GM18861 (cell line): ENCODE data around the gene LIX1.
"Not testable (repeated sequence)": the region's sequence is repeated elsewhere in the genome, so short reads cannot be mapped to it uniquely, and the experiment has no call there.

Source experiments
- ATAC-seq: cut with Tn5 transposase; IDR thresholded peaks from one replicate; pipeline ENCODE4 v1.9.1; 2021; ENCODE audit not compliant: unreplicated experiment

Gene LIX1

GRCh38 chr5:97141539-97141938 is 872 bp downstream of the LIX1 start:
- ATAC-seq: no peak

GRCh38 chr5:97141031-97141430 is 1.4 kb downstream of the LIX1 start:
- no peak for ATAC-seq

- ATAC-seq: not testable (repeated sequence)
Measured at GRCh38 chr5:97140250-97140649, 2.2 kb downstream of the LIX1 start.

- no peak for ATAC-seq
Measured at GRCh38 chr5:97136475-97136874, 5.9 kb downstream of the LIX1 start.

GRCh38 chr5:97135868-97136267 is 6.5 kb downstream of the LIX1 start:
- ATAC-seq: no peak

GRCh38 chr5:97134634-97135033 is 7.8 kb downstream of the LIX1 start:
- ATAC-seq: no peak

- ATAC-seq: no peak
Measured at GRCh38 chr5:97133101-97133500, 9.3 kb downstream of the LIX1 start.

GRCh38 chr5:97131921-97132320 is 10.5 kb downstream of the LIX1 start:
- no peak for ATAC-seq

- no peak for ATAC-seq
Measured at GRCh38 chr5:97131139-97131710, 11.2 kb downstream of the LIX1 start.

GRCh38 chr5:97127727-97128126 is 14.7 kb downstream of the LIX1 start:
- no peak for ATAC-seq

- ATAC-seq: no peak
Measured at GRCh38 chr5:97125125-97125683, 17.2 kb downstream of the LIX1 start.

GRCh38 chr5:97124335-97124734 is 18.1 kb downstream of the LIX1 start:
- ATAC-seq: no peak

- no peak for ATAC-seq
Measured at GRCh38 chr5:97121848-97122247, 20.6 kb downstream of the LIX1 start.

- ATAC-seq: no peak
Measured at GRCh38 chr5:97120195-97120594, 22.2 kb downstream of the LIX1 start.

GRCh38 chr5:97119007-97119390 is 23.4 kb downstream of the LIX1 start:
- ATAC-seq: no peak

- no peak for ATAC-seq
Measured at GRCh38 chr5:97118261-97119006, 24.0 kb downstream of the LIX1 start.

GRCh38 chr5:97115932-97116331 is 26.5 kb downstream of the LIX1 start:
- ATAC-seq: no peak

GRCh38 chr5:97112230-97112629 is 30.2 kb downstream of the LIX1 start:
- no peak for ATAC-seq

- ATAC-seq: no peak
Measured at GRCh38 chr5:97111616-97112015, 30.8 kb downstream of the LIX1 start.

- no peak for ATAC-seq
Measured at GRCh38 chr5:97111004-97111403, 31.4 kb downstream of the LIX1 start.

- ATAC-seq: no peak
Measured at GRCh38 chr5:97107318-97107717, 35.1 kb downstream of the LIX1 start.

GRCh38 chr5:97106216-97106581 is 36.2 kb downstream of the LIX1 start:
- ATAC-seq: no peak
